ENCODE measurements around the gene TLE1.
A peak's percentile ranks its signal among the peaks of the same experiment; 100 is the strongest.
"Not testable (repeated sequence)": the region's sequence is repeated elsewhere in the genome, so short reads cannot be mapped to it uniquely, and the experiment has no call there.

TLE1 gene

GRCh38 chr9:81689343-81690175, at the start of gene TLE1:
Gene TLE1, minus strand, starts transcription at chr9:81689547. Its CDS starts 1,307 bp downstream, at chr9:81688240.
- DNase-seq (ENCODE audit: low read depth in 2 of 2): peak; percentile 99

DNA sequence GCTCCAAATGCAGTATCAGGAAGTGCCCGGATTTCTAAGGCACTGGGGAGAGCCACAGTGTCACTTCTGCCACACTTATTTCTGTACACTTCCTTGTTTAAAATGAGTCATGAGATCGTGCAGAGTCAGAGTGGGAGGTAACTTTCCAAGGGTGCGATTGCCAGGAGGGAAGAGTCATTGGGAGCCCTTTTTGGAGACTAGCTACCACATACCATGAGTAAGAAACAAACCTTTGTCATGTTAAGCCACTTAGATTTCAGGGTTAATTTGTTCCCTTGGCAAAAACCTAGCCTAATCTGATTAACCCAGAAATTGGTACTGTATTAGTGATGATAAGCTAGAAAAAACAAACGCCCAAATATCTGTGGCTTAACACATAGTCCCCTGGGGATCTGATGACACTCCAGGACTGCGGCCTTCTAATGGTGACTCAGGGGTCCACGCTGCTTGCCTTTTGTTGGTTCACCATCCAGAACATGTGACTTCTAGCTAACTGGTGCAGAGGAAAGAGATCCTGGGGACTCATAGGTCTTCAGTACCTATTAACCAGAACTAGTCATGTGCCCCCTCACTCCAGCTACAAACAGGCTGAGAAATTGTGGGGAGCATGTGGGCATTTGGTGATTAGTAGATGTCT, 48.6 kb upstream of the TLE1 start:
- DNase-seq (ENCODE audit: low read depth in 2 of 2): peak; percentile 43 to 44

DNA sequence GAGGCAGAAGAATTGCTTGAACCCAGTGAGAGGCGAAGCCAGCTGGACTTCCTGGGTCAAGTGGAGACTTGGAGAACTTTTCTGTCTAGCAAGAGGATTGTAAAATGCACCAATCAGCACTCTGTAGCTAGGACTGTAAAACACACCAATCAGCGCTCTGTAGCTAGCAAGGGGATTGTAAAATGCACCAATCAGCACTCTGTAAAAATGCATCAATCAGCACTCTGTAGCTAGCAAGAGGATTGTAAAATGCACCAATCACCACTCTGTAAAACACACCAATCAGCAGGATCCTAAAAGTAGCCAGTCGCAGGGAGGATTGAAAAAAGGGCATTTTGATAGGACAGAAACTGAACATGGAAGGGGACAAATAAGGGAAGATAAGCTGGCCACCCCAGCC, 41.2 kb upstream of the TLE1 start:
- DNase-seq (ENCODE audit: low read depth in 2 of 2): not testable (repeated sequence)

DNA sequence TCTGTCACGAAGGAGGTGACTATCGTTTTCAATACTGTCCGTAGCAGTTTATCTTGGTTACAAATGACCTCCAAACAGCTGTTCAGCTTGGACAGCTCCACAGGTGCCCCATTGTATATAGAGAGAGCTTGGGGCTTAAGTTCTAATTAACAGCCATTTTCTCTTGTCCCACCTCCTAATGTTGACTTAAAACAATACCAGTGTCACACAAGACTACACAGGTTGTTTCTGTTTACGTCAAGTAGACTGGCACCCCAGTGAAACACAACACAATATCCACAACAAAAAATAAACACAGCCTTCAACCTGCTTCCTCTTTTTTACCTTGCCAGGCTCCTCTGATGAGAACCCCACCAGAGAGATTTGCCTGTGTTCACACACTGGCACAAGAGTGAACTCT, 39.8 kb upstream of the TLE1 start:
- no peak for DNase-seq (ENCODE audit: low read depth in 2 of 2)

DNA sequence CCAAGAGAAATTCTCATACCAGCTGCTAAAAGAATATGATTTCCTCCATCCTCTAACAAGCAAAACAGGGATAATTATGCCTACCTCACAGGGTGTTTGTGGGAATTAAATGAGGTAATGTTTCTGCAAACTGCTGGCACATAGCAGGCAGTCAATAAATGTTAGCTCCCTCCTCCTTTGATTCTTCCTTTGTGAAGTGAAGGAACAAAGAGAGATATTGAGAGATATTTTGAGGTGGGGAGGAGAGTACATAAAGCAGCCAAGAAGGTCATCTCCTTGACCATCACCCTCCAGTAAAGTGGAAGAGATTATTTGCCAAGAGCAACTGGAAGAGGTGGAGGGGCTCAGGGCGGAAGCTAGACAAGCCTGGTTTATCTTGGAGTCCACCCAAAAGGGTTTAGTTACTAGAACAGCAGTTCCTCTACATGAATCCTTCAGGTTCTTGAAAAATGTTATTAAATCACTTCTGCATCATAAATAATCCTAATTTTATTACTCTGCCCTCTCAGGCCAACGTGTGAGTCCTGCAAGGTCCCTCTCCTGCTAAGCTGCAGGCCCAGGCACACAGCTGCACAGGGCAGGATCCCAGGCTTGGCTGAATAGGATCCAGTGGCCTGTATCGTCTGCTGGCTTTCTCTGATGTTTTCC, 35.0 kb upstream of the TLE1 start:
- no peak for DNase-seq (ENCODE audit: low read depth in 2 of 2)

DNA sequence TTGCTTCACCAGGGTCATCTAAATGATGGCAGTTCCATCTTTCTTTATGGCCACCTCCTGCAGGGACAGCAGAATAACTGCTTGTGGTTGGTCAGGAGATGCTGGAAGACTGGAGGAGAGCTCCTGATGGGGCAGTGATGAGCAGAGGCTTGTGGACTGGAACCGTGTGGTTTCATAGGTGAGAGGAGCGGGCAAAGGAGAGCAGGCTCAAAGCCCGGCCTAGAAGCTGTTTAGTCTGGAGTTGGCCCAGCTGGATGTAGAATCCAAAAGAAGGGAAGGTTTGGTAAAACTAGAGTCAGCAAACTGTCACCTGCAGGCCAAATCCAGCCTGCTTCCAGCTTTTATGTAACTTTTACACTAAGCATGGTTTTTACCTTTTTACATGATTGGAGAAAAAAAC, 32.9 kb upstream of the TLE1 start:
- DNase-seq (ENCODE audit: low read depth in 2 of 2): no peak

DNA sequence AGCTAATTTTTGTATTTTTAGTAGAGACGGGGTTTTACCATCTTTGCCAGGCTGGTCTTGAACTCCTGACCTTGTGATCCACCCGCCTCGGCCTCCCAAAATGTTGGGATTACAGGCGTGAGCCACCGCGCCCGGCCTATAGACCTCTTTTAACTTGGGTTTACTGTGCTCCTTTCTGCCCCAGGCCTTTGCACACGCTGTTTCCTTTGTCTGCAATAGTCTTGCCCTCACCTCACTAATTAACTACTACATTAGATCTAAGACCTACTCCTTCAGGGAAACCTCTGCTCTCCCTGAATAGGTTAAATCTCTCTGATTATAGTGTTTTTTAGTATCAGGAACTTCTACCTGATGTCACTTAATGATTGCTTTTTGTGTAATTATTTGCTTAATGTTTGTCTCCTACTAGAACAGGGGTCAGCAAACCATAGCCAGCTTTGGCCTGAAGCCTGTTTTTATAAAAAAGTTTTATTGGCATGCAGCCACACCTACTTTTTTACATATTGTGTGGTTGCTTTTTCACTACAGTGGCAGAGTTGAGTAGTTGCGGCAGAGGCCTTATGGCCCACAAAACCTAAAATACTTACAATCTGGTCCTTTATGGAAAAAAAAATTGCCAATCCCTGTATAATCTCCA, 31.2 kb upstream of the TLE1 start:
- DNase-seq (ENCODE audit: low read depth in 2 of 2): no peak

GRCh38 chr9:81719972-81720371, 30.6 kb upstream of the TLE1 start:
- DNase-seq (ENCODE audit: low read depth in 2 of 2): no peak

DNA sequence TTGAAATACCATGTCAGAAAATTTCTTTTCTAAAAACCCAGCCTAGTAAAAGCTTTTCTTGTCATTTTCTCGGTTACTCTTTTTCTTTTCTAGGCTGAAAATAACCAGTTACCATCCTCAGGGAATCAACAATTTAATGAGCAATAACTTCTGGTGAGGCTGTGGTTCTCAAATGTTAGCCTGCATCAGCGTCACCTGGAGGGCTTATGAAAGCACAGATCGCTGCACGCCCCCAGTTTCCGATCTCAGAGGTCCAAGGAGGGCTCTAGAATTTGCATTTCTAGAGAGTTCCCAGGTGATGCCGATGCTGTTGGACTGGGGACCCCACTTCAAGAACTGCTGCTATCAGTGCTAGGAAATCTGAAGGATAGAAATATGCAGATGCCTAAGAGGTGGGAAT, 28.9 kb upstream of the TLE1 start:
- DNase-seq (ENCODE audit: low read depth in 2 of 2): no peak

- no peak for DNase-seq (ENCODE audit: low read depth in 2 of 2)
Observed at GRCh38 chr9:81717747-81718077, 28.4 kb upstream of the TLE1 start.

GRCh38 chr9:81717061-81717746, 27.9 kb upstream of the TLE1 start:
- no peak for DNase-seq (ENCODE audit: low read depth in 2 of 2)

DNA sequence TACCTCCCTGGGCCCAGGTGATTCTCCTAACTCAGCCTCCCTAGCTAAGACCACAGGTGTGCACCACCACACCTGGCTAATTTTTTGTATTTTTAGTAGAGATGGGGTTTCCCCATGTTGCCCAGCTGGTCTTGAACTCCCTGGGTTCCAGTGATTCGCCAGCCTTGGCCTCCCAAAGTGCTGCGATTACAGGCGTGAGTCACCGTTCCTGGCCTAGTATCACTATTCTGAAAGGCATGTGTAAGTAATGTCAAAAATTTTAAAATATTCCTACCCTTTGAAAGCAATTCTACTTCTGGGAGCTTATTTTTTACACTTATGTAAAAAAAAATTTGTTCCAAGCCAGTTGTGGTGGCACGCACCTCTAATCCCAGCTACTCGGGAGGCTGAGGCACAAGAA, 27.1 kb upstream of the TLE1 start:
- DNase-seq (ENCODE audit: low read depth in 2 of 2): no peak

- no peak for DNase-seq (ENCODE audit: low read depth in 2 of 2)
Observed at GRCh38 chr9:81705578-81705977, 16.2 kb upstream of the TLE1 start.

DNA sequence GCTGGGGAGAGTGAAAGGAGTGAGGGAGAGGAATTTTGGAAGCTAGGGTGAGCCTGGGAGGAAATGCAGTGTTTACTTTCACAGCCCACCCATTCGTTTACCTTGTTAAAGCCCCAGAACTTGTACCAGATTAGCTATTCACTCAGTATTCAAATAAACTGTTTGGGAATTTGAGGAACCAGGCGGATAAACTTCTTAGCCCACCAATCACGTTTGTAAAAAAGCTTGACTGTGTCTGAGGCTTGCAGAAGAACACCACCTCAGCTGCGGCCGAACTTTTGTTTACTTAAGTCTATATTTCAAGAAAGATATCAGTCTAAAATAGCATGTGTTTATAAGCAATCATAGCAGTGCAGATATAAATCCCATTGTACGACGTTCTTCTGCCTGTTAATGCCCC, 5.2 kb upstream of the TLE1 start:
- no peak for DNase-seq (ENCODE audit: low read depth in 2 of 2)

DNA sequence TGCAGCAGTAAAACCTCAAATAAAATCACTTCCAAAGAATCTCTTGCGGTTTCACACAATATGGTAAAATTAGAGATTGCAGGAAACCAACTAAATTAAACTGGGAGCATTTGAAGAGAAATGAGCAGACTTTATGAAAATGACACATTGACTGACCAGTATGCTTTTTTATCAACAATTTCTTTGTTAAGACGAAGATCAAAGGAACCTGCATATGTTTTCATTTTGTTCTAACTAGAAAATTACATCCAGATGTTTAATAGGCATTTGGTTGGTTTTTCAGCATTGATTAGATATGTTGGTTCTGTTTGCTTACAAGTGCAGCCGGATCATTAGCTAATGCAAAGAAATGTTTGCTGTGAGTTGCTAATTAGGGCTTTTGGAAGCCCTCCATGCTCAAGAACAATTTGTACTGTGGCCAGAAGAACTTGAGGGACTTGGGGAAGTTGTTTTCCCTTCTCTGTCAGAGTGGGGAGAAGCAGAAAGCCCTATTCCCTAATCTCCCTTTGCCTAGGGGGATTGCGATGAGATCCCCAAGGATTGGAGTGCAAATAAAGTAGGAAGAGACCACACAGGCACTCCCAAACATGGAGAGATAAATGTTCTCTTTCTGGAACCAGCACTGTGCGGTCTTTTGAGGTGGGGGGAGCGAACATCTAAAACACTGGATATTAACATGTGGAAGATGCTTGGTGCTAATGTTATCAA, 4.5 kb upstream of the TLE1 start:
- peak; percentile 79 to 82 for DNase-seq (ENCODE audit: low read depth in 2 of 2)

- no peak for DNase-seq (ENCODE audit: low read depth in 2 of 2)
Observed at GRCh38 chr9:81690251-81690851, 1.0 kb upstream of the TLE1 start.

DNA sequence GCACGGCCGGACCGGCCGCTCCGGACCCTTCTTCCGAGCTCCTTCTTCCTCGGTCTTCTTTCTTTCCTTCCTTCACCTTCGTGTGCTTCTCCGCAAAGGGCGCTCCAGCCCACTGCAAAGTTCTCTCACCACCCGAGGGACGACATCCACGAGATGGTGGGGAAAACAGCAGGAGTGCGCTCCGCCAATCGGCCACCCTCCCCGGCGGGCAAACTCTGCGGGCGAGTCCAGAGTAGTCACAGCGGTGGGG, 329 bp downstream of the TLE1 start:
- DNase-seq (ENCODE audit: low read depth in 2 of 2): not testable (repeated sequence)

GRCh38 chr9:81688262-81689092, 870 bp downstream of the TLE1 start:
- DNase-seq (ENCODE audit: low read depth in 2 of 2): not testable (repeated sequence)

GRCh38 chr9:81687521-81688261, 1.7 kb downstream of the TLE1 start:
- DNase-seq (ENCODE audit: low read depth in 2 of 2): no peak

All from fibroblast of skin of left quadriceps (primary cell).